EH (cell line): ENCODE data around the gene RCAN3.
"Not testable (repeated sequence)": the region's sequence is repeated elsewhere in the genome, so short reads cannot be mapped to it uniquely, and the experiment has no call there.

ENCODE experiments used
- DNase-seq: peaks from one replicate; pipeline ENCODE4 v3.0.0-alpha.2; 2015; ENCODE audit warnings: low read depth

Gene RCAN3

GRCh38 chr1:24514946-24515345, 12.3 kb downstream of the RCAN3 start:
- no peak for DNase-seq

GRCh38 chr1:24515671-24516209, 13.1 kb downstream of the RCAN3 start:
- DNase-seq, result peak; percentile 81

GRCh38 chr1:24516506-24516905, 13.9 kb downstream of the RCAN3 start:
- no peak for DNase-seq

GRCh38 chr1:24517898-24518297, 15.3 kb downstream of the RCAN3 start:
- no peak for DNase-seq

GRCh38 chr1:24520282-24520681, 17.6 kb downstream of the RCAN3 start:
- DNase-seq, result not testable (repeated sequence)

GRCh38 chr1:24525606-24526005, 23.0 kb downstream of the RCAN3 start:
- DNase-seq, result no peak

GRCh38 chr1:24526045-24526444, 23.4 kb downstream of the RCAN3 start:
- no peak for DNase-seq

GRCh38 chr1:24526940-24527542, 24.4 kb downstream of the RCAN3 start:
- peak; percentile 25 for DNase-seq

- DNase-seq, result no peak
Measured at GRCh38 chr1:24528744-24529143, 26.1 kb downstream of the RCAN3 start.

- not testable (repeated sequence) for DNase-seq
Measured at GRCh38 chr1:24529292-24529691, 26.7 kb downstream of the RCAN3 start.

GRCh38 chr1:24535021-24535424, 32.4 kb downstream of the RCAN3 start:
- DNase-seq, result no peak

GRCh38 chr1:24535778-24536177, 33.1 kb downstream of the RCAN3 start:
- DNase-seq, result no peak

GRCh38 chr1:24536391-24536840, 33.8 kb downstream of the RCAN3 start:
- DNase-seq, result peak; percentile 70

GRCh38 chr1:24540051-24540905, 37.6 kb downstream of the RCAN3 start:
- no peak for DNase-seq

GRCh38 chr1:24540906-24541710, 38.5 kb downstream of the RCAN3 start:
- DNase-seq, result peak; percentile 82

GRCh38 chr1:24541711-24542346, 39.2 kb downstream of the RCAN3 start:
- no peak for DNase-seq

- DNase-seq, result peak; percentile 25
Measured at GRCh38 chr1:24544239-24544638, 41.6 kb downstream of the RCAN3 start.

- no peak for DNase-seq
Measured at GRCh38 chr1:24545662-24546061, 43.0 kb downstream of the RCAN3 start.

GRCh38 chr1:24547195-24547594, 44.6 kb downstream of the RCAN3 start:
- DNase-seq, result no peak

GRCh38 chr1:24548070-24548469, 45.4 kb downstream of the RCAN3 start:
- DNase-seq, result no peak

- not testable (repeated sequence) for DNase-seq
Measured at GRCh38 chr1:24549210-24549609, 46.6 kb downstream of the RCAN3 start.
